Liver (tissue), 3 donors: ENCODE results near the gene TRIP13.
"Not testable (repeated sequence)": the region's sequence is repeated elsewhere in the genome, so short reads cannot be mapped to it uniquely, and the experiment has no call there.

Experiments used
- FOXA2 ChIP-seq: IDR thresholded peaks from 2 replicates; pipeline ENCODE4 v1.6.1; 2016; ENCODE audit warnings: antibody characterized with exemption
- GABPA ChIP-seq, 2 donors: IDR thresholded peaks in 1 of 2; conservative IDR thresholded peaks in 1 of 2; 2 replicates each; pipeline ENCODE4 v1.6.1; 2016; ENCODE audit warnings: antibody characterized with exemption in 2 of 2, mild to moderate bottlenecking in 1 of 2, moderate library complexity in 1 of 2
- JUND ChIP-seq, 2 donors: IDR thresholded peaks; 2 replicates each; pipeline ENCODE4 v1.6.1; 2016; ENCODE audit warnings: antibody characterized with exemption in 2 of 2
- RAD21 ChIP-seq, 2 donors: IDR thresholded peaks; 2 replicates each; pipeline ENCODE4 v1.6.1; 2016; ENCODE audit warnings: antibody characterized with exemption in 2 of 2, mild to moderate bottlenecking in 2 of 2
- SP1 ChIP-seq: IDR thresholded peaks from 2 replicates; pipeline ENCODE4 v1.6.1; 2018; ENCODE audit warnings: antibody characterized with exemption, mild to moderate bottlenecking
- TAF1 ChIP-seq: conservative IDR thresholded peaks from 2 replicates; pipeline ENCODE4 v1.6.1; 2016; ENCODE audit warnings: antibody characterized with exemption, mild to moderate bottlenecking
- YY1 ChIP-seq: IDR thresholded peaks from 2 replicates; pipeline ENCODE4 v1.6.1; 2016; ENCODE audit warnings: antibody characterized with exemption, mild to moderate bottlenecking
- TF ChIP-seq, protein P1 (sequence below): IDR thresholded peaks from 2 replicates; pipeline ENCODE4 v1.6.1; 2016; ENCODE audit warnings: antibody characterized with exemption
- TF ChIP-seq, protein P2 (sequence below): fragments of 150-350 bp; IDR thresholded peaks from 2 replicates; pipeline ENCODE4 v1.5.1; 2017; ENCODE audit warnings: improper control_type of control experiment, low read depth, low read length; ENCODE audit not compliant: missing input control
- TF ChIP-seq, protein P3 (sequence below): IDR thresholded peaks from 2 replicates; pipeline ENCODE4 v1.6.1; 2016; ENCODE audit warnings: antibody characterized with exemption, mild to moderate bottlenecking
- TF ChIP-seq, protein P4 (sequence below): IDR thresholded peaks from 2 replicates; pipeline ENCODE4 v1.6.1; 2016; ENCODE audit warnings: antibody characterized with exemption
- donor health status: healthy.
- donor health status: healthy.

- TF ChIP-seq, protein P1, sequence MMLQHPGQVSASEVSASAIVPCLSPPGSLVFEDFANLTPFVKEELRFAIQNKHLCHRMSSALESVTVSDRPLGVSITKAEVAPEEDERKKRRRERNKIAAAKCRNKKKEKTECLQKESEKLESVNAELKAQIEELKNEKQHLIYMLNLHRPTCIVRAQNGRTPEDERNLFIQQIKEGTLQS: not testable (repeated sequence)
- TF ChIP-seq, protein P2, sequence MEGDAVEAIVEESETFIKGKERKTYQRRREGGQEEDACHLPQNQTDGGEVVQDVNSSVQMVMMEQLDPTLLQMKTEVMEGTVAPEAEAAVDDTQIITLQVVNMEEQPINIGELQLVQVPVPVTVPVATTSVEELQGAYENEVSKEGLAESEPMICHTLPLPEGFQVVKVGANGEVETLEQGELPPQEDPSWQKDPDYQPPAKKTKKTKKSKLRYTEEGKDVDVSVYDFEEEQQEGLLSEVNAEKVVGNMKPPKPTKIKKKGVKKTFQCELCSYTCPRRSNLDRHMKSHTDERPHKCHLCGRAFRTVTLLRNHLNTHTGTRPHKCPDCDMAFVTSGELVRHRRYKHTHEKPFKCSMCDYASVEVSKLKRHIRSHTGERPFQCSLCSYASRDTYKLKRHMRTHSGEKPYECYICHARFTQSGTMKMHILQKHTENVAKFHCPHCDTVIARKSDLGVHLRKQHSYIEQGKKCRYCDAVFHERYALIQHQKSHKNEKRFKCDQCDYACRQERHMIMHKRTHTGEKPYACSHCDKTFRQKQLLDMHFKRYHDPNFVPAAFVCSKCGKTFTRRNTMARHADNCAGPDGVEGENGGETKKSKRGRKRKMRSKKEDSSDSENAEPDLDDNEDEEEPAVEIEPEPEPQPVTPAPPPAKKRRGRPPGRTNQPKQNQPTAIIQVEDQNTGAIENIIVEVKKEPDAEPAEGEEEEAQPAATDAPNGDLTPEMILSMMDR: not testable (repeated sequence)
- TF ChIP-seq YY1; TAF1; FOXA2; JUND (IDR thresholded peaks at IDR 0.05); GABPA (IDR thresholded peaks at IDR 0.05 in 1 of 2, conservative IDR thresholded peaks at IDR 0.05 in 1 of 2); SP1; RAD21 (IDR thresholded peaks at IDR 0.05): not testable (repeated sequence)
- TF ChIP-seq, protein P3, sequence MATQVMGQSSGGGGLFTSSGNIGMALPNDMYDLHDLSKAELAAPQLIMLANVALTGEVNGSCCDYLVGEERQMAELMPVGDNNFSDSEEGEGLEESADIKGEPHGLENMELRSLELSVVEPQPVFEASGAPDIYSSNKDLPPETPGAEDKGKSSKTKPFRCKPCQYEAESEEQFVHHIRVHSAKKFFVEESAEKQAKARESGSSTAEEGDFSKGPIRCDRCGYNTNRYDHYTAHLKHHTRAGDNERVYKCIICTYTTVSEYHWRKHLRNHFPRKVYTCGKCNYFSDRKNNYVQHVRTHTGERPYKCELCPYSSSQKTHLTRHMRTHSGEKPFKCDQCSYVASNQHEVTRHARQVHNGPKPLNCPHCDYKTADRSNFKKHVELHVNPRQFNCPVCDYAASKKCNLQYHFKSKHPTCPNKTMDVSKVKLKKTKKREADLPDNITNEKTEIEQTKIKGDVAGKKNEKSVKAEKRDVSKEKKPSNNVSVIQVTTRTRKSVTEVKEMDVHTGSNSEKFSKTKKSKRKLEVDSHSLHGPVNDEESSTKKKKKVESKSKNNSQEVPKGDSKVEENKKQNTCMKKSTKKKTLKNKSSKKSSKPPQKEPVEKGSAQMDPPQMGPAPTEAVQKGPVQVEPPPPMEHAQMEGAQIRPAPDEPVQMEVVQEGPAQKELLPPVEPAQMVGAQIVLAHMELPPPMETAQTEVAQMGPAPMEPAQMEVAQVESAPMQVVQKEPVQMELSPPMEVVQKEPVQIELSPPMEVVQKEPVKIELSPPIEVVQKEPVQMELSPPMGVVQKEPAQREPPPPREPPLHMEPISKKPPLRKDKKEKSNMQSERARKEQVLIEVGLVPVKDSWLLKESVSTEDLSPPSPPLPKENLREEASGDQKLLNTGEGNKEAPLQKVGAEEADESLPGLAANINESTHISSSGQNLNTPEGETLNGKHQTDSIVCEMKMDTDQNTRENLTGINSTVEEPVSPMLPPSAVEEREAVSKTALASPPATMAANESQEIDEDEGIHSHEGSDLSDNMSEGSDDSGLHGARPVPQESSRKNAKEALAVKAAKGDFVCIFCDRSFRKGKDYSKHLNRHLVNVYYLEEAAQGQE: not testable (repeated sequence)
- TF ChIP-seq, protein P4, sequence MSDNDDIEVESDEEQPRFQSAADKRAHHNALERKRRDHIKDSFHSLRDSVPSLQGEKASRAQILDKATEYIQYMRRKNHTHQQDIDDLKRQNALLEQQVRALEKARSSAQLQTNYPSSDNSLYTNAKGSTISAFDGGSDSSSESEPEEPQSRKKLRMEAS: not testable (repeated sequence)
Observed at GRCh38 chr5:843926-844325, 48.8 kb upstream of the TRIP13 start.
